HCT116 (cell line): ENCODE results near the gene FLOT1. TPM values are rescaled to one million over a fixed set of nuclear protein-coding genes. Genes with fewer than 3 reads are reported as not detected.
A peak's percentile ranks its signal among the peaks of the same experiment; 100 is the strongest.

Experiments
- ATAC-seq: fragments of 200-7000 bp; cut with Tn5 transposase; 2 replicates; pipeline ENCODE4 v1.9.1; 2020; ENCODE audit warnings: mild to moderate bottlenecking, moderate library complexity
- BruUV-seq: library from RNA; stranded (reverse); fragments of 400-500 nt; replicated peaks from 2 replicates; lab custom pipeline; 2021; lab: Mats Ljungman, UMichigan
- CTCF ChIA-PET: fragments of 300-600 bp; sonication (Branson Sonifier 250); formaldehyde crosslinking; loops from one replicate; lab custom pipeline; 2021; ENCODE audit warnings: antibody characterized with exemption; lab: Charles Lee
- POLR2A ChIA-PET: fragments of 300-600, 350-600 bp; sonication (Branson Sonifier 250); formaldehyde crosslinking; loops from one replicate; lab custom pipeline; 2021; ENCODE audit warnings: antibody characterized with exemption; lab: Charles Lee
- RAD21 ChIA-PET, 2 experiments: fragments of 300-600 bp; sonication (Branson Sonifier 250); formaldehyde crosslinking; loops; one replicate each; lab custom pipeline; 2023; ENCODE audit warnings: low total read pairs in 2 of 2; ENCODE audit not compliant: uncharacterized antibody in 2 of 2, unreplicated experiment in 2 of 2, low non-redundant PET in 1 of 2; lab: Charles Lee
- DNase-seq: peaks from one replicate; pipeline ENCODE4 v3.0.0-alpha.2; 2010; ENCODE audit warnings: low read depth, low spot score
- H2AFZ ChIP-seq: fragments of 200-600 bp; shearing (Covaris generic), sonication (generic); 2 replicates; pipeline ENCODE4 v1.6.1; 2017; ENCODE audit warnings: low read depth, mixed run types, mixed read lengths, antibody characterized with exemption, low read length; ENCODE audit not compliant: poor library complexity, severe bottlenecking
- H3K27ac ChIP-seq: 2 replicates; pipeline ENCODE4 v1.5.1; 2012; ENCODE audit warnings: low read depth, low read length
- H3K27me3 ChIP-seq: fragments of 200-600 bp; sonication (generic); 2 replicates; pipeline ENCODE4 v1.6.1; 2016; ENCODE audit warnings: mixed run types, low read length, mixed read lengths; ENCODE audit not compliant: insufficient read depth
- H3K36me3 ChIP-seq, 2 experiments: fragments of 200-500 bp in 1 of 2; fragments of 200-600 bp in 1 of 2; sonication (Bioruptor generic) in 1 of 2; sonication (generic) in 1 of 2; 2 replicates each; pipeline versions ENCODE4 v1.5.1 to v1.6.1; 2014 to 2016; ENCODE audit warnings: low read length in 2 of 2, inconsistent platforms in 1 of 2, mixed read lengths in 1 of 2, mixed run types in 1 of 2; ENCODE audit not compliant: insufficient read depth in 2 of 2, control insufficient read depth in 1 of 2
- H3K4me1 ChIP-seq, 2 experiments: fragments of 200-600 bp in 1 of 2; sonication (generic) in 1 of 2; 2 replicates each; pipeline versions ENCODE4 v1.5.1 to v1.6.1; 2012 to 2017; ENCODE audit warnings: low read length in 2 of 2, inconsistent platforms in 1 of 2, mild to moderate bottlenecking in 1 of 2, mixed read lengths in 1 of 2, mixed run types in 1 of 2, moderate library complexity in 1 of 2; ENCODE audit not compliant: insufficient read depth in 2 of 2, control insufficient read depth in 1 of 2
- H3K4me2 ChIP-seq: fragments of 200-600 bp; sonication (generic); 2 replicates; pipeline ENCODE4 v1.6.1; 2017; ENCODE audit warnings: mixed run types, low read length, mixed read lengths
- H3K4me3 ChIP-seq, 2 experiments: fragments of 200-600 bp in 1 of 2; sonication (generic) in 1 of 2; replicated peaks in 1 of 2; 2 replicates each; pipeline ENCODE4 v1.5.1; 2011 to 2016; ENCODE audit warnings: low read length in 2 of 2, control low read depth in 1 of 2, low read depth in 1 of 2, mild to moderate bottlenecking in 1 of 2, mixed read lengths in 1 of 2, mixed run types in 1 of 2
- H3K79me2 ChIP-seq: fragments of 200-600 bp; sonication (generic); 2 replicates; pipeline ENCODE4 v1.6.1; 2017; ENCODE audit warnings: mild to moderate bottlenecking, mixed run types, low read length, moderate library complexity, mixed read lengths; ENCODE audit not compliant: insufficient read depth
- H3K9ac ChIP-seq: fragments of 200-600 bp; sonication (generic); 2 replicates; pipeline ENCODE4 v1.6.1; 2016; ENCODE audit warnings: low read length, mixed read lengths
- H3K9me2 ChIP-seq: fragments of 200-600 bp; sonication (generic), shearing (Covaris generic); 2 replicates; pipeline ENCODE4 v1.6.1; 2017; ENCODE audit warnings: mixed run types, mild to moderate bottlenecking, moderate library complexity; ENCODE audit not compliant: insufficient read depth
- H3K9me3 ChIP-seq, 2 experiments: fragments of 200-500 bp in 1 of 2; fragments of 200-600 bp in 1 of 2; sonication (Bioruptor generic) in 1 of 2; sonication (generic) in 1 of 2; 2 replicates each; pipeline ENCODE4 v1.6.1; 2014 to 2017; ENCODE audit warnings: low read length in 2 of 2, mixed read lengths in 2 of 2, inconsistent platforms in 1 of 2, low read depth in 1 of 2, mild to moderate bottlenecking in 1 of 2, mixed run types in 1 of 2, moderate library complexity in 1 of 2; ENCODE audit not compliant: control insufficient read depth in 1 of 2, insufficient read depth in 1 of 2
- H4K20me1 ChIP-seq: fragments of 200-600 bp; sonication (generic), shearing (Covaris generic); 2 replicates; pipeline ENCODE4 v1.6.1; 2017; ENCODE audit warnings: mixed run types, mild to moderate bottlenecking, moderate library complexity; ENCODE audit not compliant: insufficient read depth
- CBX3 ChIP-seq: IDR thresholded peaks from 2 replicates; pipeline ENCODE4 v1.6.1; 2012; ENCODE audit warnings: low read depth
- CEBPB ChIP-seq: IDR thresholded peaks from 2 replicates; pipeline ENCODE4 v1.6.1; 2012; ENCODE audit warnings: low read depth
- EZH2 ChIP-seq: fragments of 200-600 bp; sonication (generic); IDR thresholded peaks from 2 replicates; pipeline ENCODE4 v1.6.1; 2017; ENCODE audit warnings: antibody characterized with exemption, mixed run types
- POLR2A ChIP-seq: IDR thresholded peaks from 2 replicates; pipeline ENCODE4 v1.7.0; 2011; ENCODE audit warnings: borderline replicate concordance; ENCODE audit not compliant: insufficient read depth, insufficient read length; ENCODE audit errors: extremely low read depth
- TCF7L2 ChIP-seq: IDR thresholded peaks from 2 replicates; pipeline ENCODE4 v1.7.0; 2011; ENCODE audit warnings: borderline replicate concordance, inconsistent platforms; ENCODE audit not compliant: insufficient read depth, insufficient read length; ENCODE audit errors: extremely low read depth
- YY1 ChIP-seq: IDR thresholded peaks from 2 replicates; pipeline ENCODE4 v1.6.1; 2011; ENCODE audit warnings: low read length, low read depth, moderate library complexity, mild to moderate bottlenecking; ENCODE audit not compliant: insufficient replicate concordance; ENCODE audit errors: extremely low read depth
- ZBTB33 ChIP-seq: IDR thresholded peaks from 2 replicates; pipeline ENCODE4 v1.6.1; 2011; ENCODE audit warnings: mild to moderate bottlenecking, low read length, moderate library complexity; ENCODE audit not compliant: insufficient replicate concordance; ENCODE audit errors: extremely low read depth
- intact Hi-C: fragments of 100-400 bp; cut with micrococcal nuclease; formaldehyde crosslinking; loops from 2 replicates; pipeline ENCODE4 v1.10.0; 2022
- total RNA-seq: library from RNA; stranded (reverse); gene quantifications from one replicate; pipeline ENCODE4 v1.2.1, GENCODE V29; 2021; ENCODE audit not compliant: unreplicated experiment

The FLOT1 gene
- total RNA-seq, 1 experiment from 2014 or later: 117 TPM

- Histone ChIP-seq H4K20me1 (no peaks in the 10 kb centered on the region), H3K4me2 (0 out of 2 replicates have a peak overlapping the region, but pooled peaks have one; percentile 10), H3K36me3 (no peaks in the 10 kb centered on the region), H2AFZ (no peak overlapping the region), H3K27ac (peak overlapping the region; percentile 21; the same call in 1 of the 2 replicates), H3K79me2 (no peaks in the 10 kb centered on the region), H3K4me3 (no peak overlapping the region), H3K4me1 (peaks cover 65 to 80% of the 10 kb centered on the region in 2 experiments), H3K9me3 (no peaks in the 10 kb centered on the region), H3K27me3 (no peaks in the 10 kb centered on the region), H3K9ac (0 out of 2 replicates have a peak overlapping the region, but pooled peaks have one; percentile 2), H3K9me2 (no peaks in the 10 kb centered on the region)
- ChIA-PET RAD21 (interaction anchor here in 1 of 2 experiments (1.6 kb wide), 1 partner anchor 10 kb away, joined by 5 read pairs; no protein-coding TSS in a partner anchor), POLR2A (interaction anchor here (0.5 to 12.4 kb wide), 9 partner anchors 8 to 166 kb away, joined by 3 to 195 read pairs (median 5); partner anchors contain the start of genes FLOT1 and IER3), CTCF (no interaction called here)
- TF ChIP-seq POLR2A: no peak
- no peak for TF ChIP-seq TCF7L2
- TF ChIP-seq EZH2: no peak
- TF ChIP-seq ZBTB33: no peak
- no peak for TF ChIP-seq CEBPB
- no peak for TF ChIP-seq CBX3
- no peak for TF ChIP-seq YY1
- ATAC-seq (no peak), DNase-seq (no peak)
- no TSS peak for BruUV-seq
- intact Hi-C loops: no loop called here
Measured at GRCh38 chr6:30761791-30762429, 19.4 kb upstream of the FLOT1 start.
